Measurements from ENCODE around the gene PTGER2. TPM values are rescaled to one million over a fixed set of nuclear protein-coding genes. Genes with fewer than 3 reads are reported as not detected.
A peak's percentile ranks its signal among the peaks of the same experiment; 100 is the strongest.

PTGER2 gene
- total and polyA plus RNA-seq, 12 donors = 0.18 to 2.9 (median 1.3) TPM; not detected in 1

DNA sequence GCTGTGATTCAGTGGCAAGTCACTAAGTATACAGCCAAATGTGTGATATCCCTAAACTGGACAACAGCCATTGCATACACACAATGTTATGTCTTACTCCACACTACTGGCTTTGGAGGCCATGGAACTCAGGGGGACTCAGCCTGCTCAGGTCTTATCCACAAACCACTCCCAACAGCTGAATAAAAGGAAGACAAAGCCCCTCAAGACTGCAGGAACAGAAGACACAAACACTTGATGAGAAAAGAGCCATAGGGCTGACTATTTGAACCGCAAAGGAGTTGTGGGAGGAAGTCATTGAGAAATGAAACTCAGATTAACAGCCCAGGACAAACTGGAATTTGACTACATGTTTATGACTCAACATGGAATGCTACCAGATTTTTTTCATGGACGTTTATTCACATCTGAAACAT, 40.9 kb downstream of the PTGER2 start:
- 17 to 29% (median 19%) methylated on average over 2 of the region's 2 CpGs for WGBS, 4 donors
- no peaks in the 10 kb centered on the region for H3K36me3 ChIP-seq (replicated peaks in 1 of 2)
- H3K27me3 ChIP-seq = no peaks in the 10 kb centered on the region
- DNase-seq = no peak
- H3K4me1 ChIP-seq (replicated peaks in 1 of 2) = peaks cover 0 to 6% of the 10 kb centered on the region in 2 donors
- intact Hi-C loops (cut with DNase I) = no loop called here
- no peak overlapping the region for H3K4me3 ChIP-seq
- peak overlapping the region in 1 of 5 donors; percentile 51 for H3K27ac ChIP-seq
- TF ChIP-seq POLR2A (IDR thresholded peaks at IDR 0.05) = no peak
- TF ChIP-seq, protein P1, sequence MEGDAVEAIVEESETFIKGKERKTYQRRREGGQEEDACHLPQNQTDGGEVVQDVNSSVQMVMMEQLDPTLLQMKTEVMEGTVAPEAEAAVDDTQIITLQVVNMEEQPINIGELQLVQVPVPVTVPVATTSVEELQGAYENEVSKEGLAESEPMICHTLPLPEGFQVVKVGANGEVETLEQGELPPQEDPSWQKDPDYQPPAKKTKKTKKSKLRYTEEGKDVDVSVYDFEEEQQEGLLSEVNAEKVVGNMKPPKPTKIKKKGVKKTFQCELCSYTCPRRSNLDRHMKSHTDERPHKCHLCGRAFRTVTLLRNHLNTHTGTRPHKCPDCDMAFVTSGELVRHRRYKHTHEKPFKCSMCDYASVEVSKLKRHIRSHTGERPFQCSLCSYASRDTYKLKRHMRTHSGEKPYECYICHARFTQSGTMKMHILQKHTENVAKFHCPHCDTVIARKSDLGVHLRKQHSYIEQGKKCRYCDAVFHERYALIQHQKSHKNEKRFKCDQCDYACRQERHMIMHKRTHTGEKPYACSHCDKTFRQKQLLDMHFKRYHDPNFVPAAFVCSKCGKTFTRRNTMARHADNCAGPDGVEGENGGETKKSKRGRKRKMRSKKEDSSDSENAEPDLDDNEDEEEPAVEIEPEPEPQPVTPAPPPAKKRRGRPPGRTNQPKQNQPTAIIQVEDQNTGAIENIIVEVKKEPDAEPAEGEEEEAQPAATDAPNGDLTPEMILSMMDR (IDR thresholded peaks at IDR 0.05) = no peak
- no peaks in the 10 kb centered on the region for H3K9me3 ChIP-seq (replicated peaks in 1 of 3)

DNA sequence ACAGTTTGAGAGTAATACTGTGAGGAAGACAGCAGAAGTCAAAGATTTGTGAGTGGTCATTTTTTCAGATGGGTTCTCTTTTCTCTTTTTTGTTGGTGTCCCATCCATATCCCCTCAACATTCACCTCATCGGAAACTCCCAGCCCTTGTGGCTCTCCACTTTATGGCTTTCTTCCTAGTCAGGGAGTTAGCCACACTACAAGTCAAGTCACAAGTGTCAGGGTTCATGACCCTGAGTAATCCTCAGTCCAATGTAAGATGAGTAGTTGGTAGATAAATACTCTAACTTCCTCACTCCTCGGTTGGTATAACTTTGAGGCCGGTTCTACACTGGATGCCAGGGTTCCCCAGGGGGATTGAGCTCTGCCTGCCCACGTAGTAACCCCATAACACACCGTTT, 41.4 kb downstream of the PTGER2 start:
- no peaks in the 10 kb centered on the region for H3K36me3 ChIP-seq (replicated peaks in 1 of 2)
- 43 to 58% (median 49%) methylated on average over 5 of the region's 5 CpGs for WGBS, 4 donors
- no peaks in the 10 kb centered on the region for H3K9me3 ChIP-seq (replicated peaks in 1 of 3)
- DNase-seq = no peak
- H3K27me3 ChIP-seq = no peaks in the 10 kb centered on the region
- intact Hi-C loops (cut with DNase I) = no loop called here
- no peak overlapping the region for H3K27ac ChIP-seq
- no peak for TF ChIP-seq POLR2A (IDR thresholded peaks at IDR 0.05)
- peaks cover 0 to 6% of the 10 kb centered on the region in 2 donors for H3K4me1 ChIP-seq (replicated peaks in 1 of 2)
- H3K4me3 ChIP-seq = no peak overlapping the region

DNA sequence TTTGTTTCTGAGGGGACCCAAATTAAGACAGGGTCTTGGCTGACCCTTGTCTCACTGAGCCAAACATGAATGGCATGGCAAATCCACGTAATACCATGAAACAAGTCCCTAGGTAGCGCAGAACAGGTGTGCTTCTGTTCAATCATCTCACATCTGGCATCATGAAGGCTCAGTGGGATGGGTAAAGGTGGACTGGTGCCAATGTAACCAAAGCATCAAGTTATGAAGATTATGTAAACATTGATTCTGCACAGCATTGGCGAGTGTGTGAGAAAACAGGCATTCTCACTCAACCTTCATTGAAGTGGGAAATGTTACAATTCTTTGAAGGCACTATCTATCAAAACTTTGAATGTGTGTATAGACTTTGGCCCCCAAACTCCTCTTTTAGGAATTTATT, 41.9 kb downstream of the PTGER2 start:
- intact Hi-C loops (cut with DNase I) = no loop called here

DNA sequence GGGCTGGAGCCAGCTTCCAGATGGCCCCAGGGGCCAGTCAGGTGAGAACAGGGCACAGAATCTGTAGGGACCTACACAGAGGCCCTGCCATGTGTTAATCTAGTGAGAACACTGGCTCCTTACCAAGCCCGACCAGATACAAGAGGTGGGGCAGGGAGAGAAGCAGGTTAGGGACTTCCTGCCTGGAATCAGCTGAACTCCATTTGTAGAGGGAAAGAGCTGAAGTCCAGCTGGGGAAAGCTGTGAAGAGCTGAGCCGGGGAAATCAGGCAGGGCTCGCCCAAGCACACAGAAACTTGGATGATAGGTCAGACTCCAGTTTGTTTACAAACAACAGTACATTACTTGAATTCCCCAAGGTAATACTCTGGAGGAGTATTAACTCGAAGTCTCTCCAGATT, 46.7 kb downstream of the PTGER2 start:
- TF ChIP-seq, protein P1 (IDR thresholded peaks at IDR 0.05) = no peak
- TF ChIP-seq POLR2A (IDR thresholded peaks at IDR 0.05) = no peak
- Histone ChIP-seq H3K27ac (peak overlapping the region in 1 of 5 donors; percentile 8), H3K4me1 (replicated peaks in 1 of 2) (peaks cover 0 to 10% of the 10 kb centered on the region in 2 donors), H3K9me3 (replicated peaks in 1 of 3) (no peaks in the 10 kb centered on the region), H3K36me3 (replicated peaks in 1 of 2) (no peaks in the 10 kb centered on the region), H3K27me3 (no peaks in the 10 kb centered on the region), H3K4me3 (no peak overlapping the region)
- WGBS, 4 donors = 46 to 55% (median 50%) methylated on average over 4 of the region's 4 CpGs
- no peak for DNase-seq
- intact Hi-C loops (cut with DNase I) = no loop called here

More for the DNA sequence above, 41.9 kb downstream of the PTGER2 start:
- Histone ChIP-seq H3K36me3 (replicated peaks in 1 of 2) (no peaks in the 10 kb centered on the region), H3K27me3 (no peaks in the 10 kb centered on the region), H3K9me3 (replicated peaks in 1 of 3) (no peaks in the 10 kb centered on the region), H3K4me1 (replicated peaks in 1 of 2) (peaks cover 0 to 7% of the 10 kb centered on the region in 2 donors), H3K27ac (no peak overlapping the region), H3K4me3 (no peak overlapping the region)
- WGBS, 4 donors = 88 to 93% (median 90%) methylated on average over 3 of the region's 3 CpGs
- DNase-seq = no peak
- no peak for TF ChIP-seq POLR2A (IDR thresholded peaks at IDR 0.05)
- TF ChIP-seq, protein P1 (IDR thresholded peaks at IDR 0.05) = no peak

DNA sequence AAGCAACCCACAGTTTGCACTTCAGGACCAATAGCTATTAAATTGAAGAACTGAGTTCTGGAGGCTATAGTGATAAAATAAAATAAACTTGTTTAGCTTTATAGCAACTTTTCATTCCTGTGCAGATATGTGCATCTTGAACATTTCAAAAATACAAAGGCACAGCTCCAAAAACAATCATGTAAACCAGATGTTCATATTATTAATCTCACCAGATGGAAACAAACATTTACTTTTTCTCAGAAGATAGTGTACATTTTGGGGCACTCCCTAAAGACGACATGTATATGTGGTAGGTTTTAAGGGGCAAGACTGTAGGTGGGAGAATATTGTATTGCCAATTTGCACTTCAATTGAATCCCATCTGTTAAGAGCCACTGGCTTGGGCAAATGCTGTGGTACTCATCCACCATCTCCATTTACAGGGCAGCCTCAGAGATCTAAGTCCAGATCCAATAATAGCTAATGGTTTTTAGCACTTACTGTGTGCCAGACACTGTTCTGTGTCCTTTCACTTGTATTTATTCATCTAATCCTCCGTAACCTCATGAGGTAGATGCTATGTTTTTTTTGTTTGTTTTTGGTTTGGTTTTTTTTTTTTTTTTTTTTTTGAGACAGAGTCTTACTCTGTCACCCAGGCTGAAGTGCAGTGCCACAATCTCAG, 49.1 kb downstream of the PTGER2 start:
- 74 to 82% (median 78%) methylated on average over 2 of the region's 2 CpGs for WGBS, 4 donors
- TF ChIP-seq POLR2A (IDR thresholded peaks at IDR 0.05) = no peak
- TF ChIP-seq, protein P1 (IDR thresholded peaks at IDR 0.05) = no peak
- H3K36me3 ChIP-seq (replicated peaks in 1 of 2) = no peaks in the 10 kb centered on the region
- H3K4me3 ChIP-seq = no peak overlapping the region
- intact Hi-C loops (cut with DNase I) = no loop called here
- no peaks in the 10 kb centered on the region for H3K9me3 ChIP-seq (replicated peaks in 1 of 3)
- no peak for DNase-seq
- H3K27me3 ChIP-seq = no peaks in the 10 kb centered on the region
- peaks cover 0 to 10% of the 10 kb centered on the region in 2 donors for H3K4me1 ChIP-seq (replicated peaks in 1 of 2)
- no peak overlapping the region for H3K27ac ChIP-seq

Data from adrenal gland (tissue), 12 donors.